Caco-2 (cell line): Measurements from ENCODE around the gene TMEM178A. TPM values are rescaled to one million over a fixed set of nuclear protein-coding genes. Genes with fewer than 3 reads are reported as not detected.

Source experiments
- BruUV-seq: library from RNA; stranded (reverse); fragments of 400-500 nt; replicated peaks from 2 replicates; lab custom pipeline; 2021; lab: Mats Ljungman, UMichigan
- CTCF ChIA-PET: fragments of 300-600 bp; sonication (Branson Sonifier 250); formaldehyde crosslinking; loops from one replicate; lab custom pipeline; 2022; ENCODE audit warnings: antibody characterized with exemption; lab: Charles Lee
- POLR2A ChIA-PET: fragments of 300-600 bp; sonication (Branson Sonifier 250); formaldehyde crosslinking; loops from one replicate; lab custom pipeline; 2022; ENCODE audit warnings: antibody characterized with exemption; lab: Charles Lee
- DNase-seq, 2 experiments: peaks; one replicate each; pipeline versions ENCODE4 v3.0.0 to v3.0.0-alpha.2; 2020 to 2022
- H3K27me3 ChIP-seq: replicated peaks from 2 replicates; pipeline ENCODE4 v1.6.0; 2011; ENCODE audit warnings: low read length; ENCODE audit not compliant: control insufficient read depth, insufficient read depth
- H3K36me3 ChIP-seq: 2 replicates; pipeline ENCODE4 v1.5.1; 2011; ENCODE audit warnings: low read length; ENCODE audit not compliant: control insufficient read depth, insufficient read depth
- H3K4me1 ChIP-seq: fragments of 250-450 bp; sonication (Bioruptor Pico); 2 replicates; pipeline ENCODE4 v1.5.1; 2020; ENCODE audit warnings: mild to moderate bottlenecking
- H3K4me3 ChIP-seq: 2 replicates; pipeline ENCODE4 v1.5.1; 2011; ENCODE audit warnings: low read depth, mild to moderate bottlenecking, control low read depth, low read length
- H3K9me3 ChIP-seq: fragments of 250-450 bp; sonication (Bioruptor Pico); 2 replicates; pipeline ENCODE4 v1.5.1; 2020; ENCODE audit warnings: mild to moderate bottlenecking, moderate library complexity
- H3K27ac Mint-ChIP-seq: one replicate; pipeline ENCODE4 v1.8.0; 2022; ENCODE audit warnings: mixed read lengths; ENCODE audit not compliant: unreplicated experiment
- H3K27me3 Mint-ChIP-seq: one replicate; pipeline ENCODE4 v1.8.0; 2022; ENCODE audit warnings: mixed read lengths; ENCODE audit not compliant: insufficient read depth, unreplicated experiment
- H3K36me3 Mint-ChIP-seq: one replicate; pipeline ENCODE4 v1.8.0; 2022; ENCODE audit warnings: mild to moderate bottlenecking, mixed read lengths; ENCODE audit not compliant: insufficient read depth, unreplicated experiment
- H3K4me1 Mint-ChIP-seq: one replicate; pipeline ENCODE4 v1.8.0; 2022; ENCODE audit warnings: low read depth, mixed read lengths; ENCODE audit not compliant: unreplicated experiment
- H3K4me3 Mint-ChIP-seq: one replicate; pipeline ENCODE4 v1.8.0; 2022; ENCODE audit warnings: mild to moderate bottlenecking, moderate library complexity, mixed read lengths; ENCODE audit not compliant: unreplicated experiment
- H3K9me3 Mint-ChIP-seq: one replicate; pipeline ENCODE4 v1.8.0; 2022; ENCODE audit warnings: mixed read lengths; ENCODE audit not compliant: unreplicated experiment
- CTCF ChIP-seq, 2 experiments: fragments of 200-600 bp in 1 of 2; IDR thresholded peaks; 1 replicate in 1 of 2; 2 replicates in 1 of 2; pipeline versions ENCODE4 v1.5.1 to v1.8.0; 2011 to 2022; ENCODE audit warnings: antibody characterized with exemption in 1 of 2, control low read depth in 1 of 2, inconsistent platforms in 1 of 2, low read depth in 1 of 2, low read length in 1 of 2, mild to moderate bottlenecking in 1 of 2, moderate library complexity in 1 of 2; ENCODE audit not compliant: insufficient read depth in 1 of 2, severe bottlenecking in 1 of 2, unreplicated experiment in 1 of 2
- intact Hi-C: fragments of 100-400 bp; cut with micrococcal nuclease; formaldehyde crosslinking; loops from one replicate; pipeline ENCODE4 v1.10.0; 2022; ENCODE audit not compliant: unreplicated experiment
- total RNA-seq: library from RNA; stranded (reverse); gene quantifications from 2 replicates; pipeline ENCODE4 v1.2.3, GENCODE V29; 2022

TMEM178A gene
- total RNA-seq, 1 experiment from 2014 or later = 0.29 TPM

- intact Hi-C loops = no loop called here
- H3K36me3 Mint-ChIP-seq = no peaks in the 10 kb centered on the region
- CTCF ChIA-PET = no interaction called here
- H3K4me3 Mint-ChIP-seq = no peak overlapping the region
- H3K36me3 ChIP-seq = no peaks in the 10 kb centered on the region
- no peaks in the 10 kb centered on the region; the same call in 1 of the 2 replicates for H3K9me3 ChIP-seq
- no peaks in the 10 kb centered on the region for H3K4me1 ChIP-seq
- TF ChIP-seq CTCF (IDR thresholded peaks at IDR 0.05; ENCODE audit: insufficient read depth in 1 of 2, low read depth in 1 of 2, low read length in 1 of 2, severe bottlenecking in 1 of 2, unreplicated experiment in 1 of 2) = no peak
- BruUV-seq = no TSS peak
- H3K4me1 Mint-ChIP-seq = no peaks in the 10 kb centered on the region
- POLR2A ChIA-PET = no interaction called here
- no peak for DNase-seq
- no peaks in the 10 kb centered on the region for H3K9me3 Mint-ChIP-seq
- no peak overlapping the region for H3K4me3 ChIP-seq
- no peak overlapping the region for H3K27ac Mint-ChIP-seq
- no peaks in the 10 kb centered on the region for H3K27me3 ChIP-seq
- peaks cover 17% of the 10 kb centered on the region for H3K27me3 Mint-ChIP-seq
These were observed 2.2 kb downstream of the TMEM178A start for GRCh38 chr2:39667886-39668276.

GRCh38 chr2:39668576-39669080 lies 2.9 kb downstream of the TMEM178A start:
- intact Hi-C loops = no loop called here
- POLR2A ChIA-PET = no interaction called here

GRCh38 chr2:39671604-39672003 lies 5.9 kb downstream of the TMEM178A start:
- Mint-ChIP-seq H3K9me3 (no peaks in the 10 kb centered on the region), H3K27ac (no peak overlapping the region), H3K36me3 (no peaks in the 10 kb centered on the region), H3K4me3 (no peak overlapping the region), H3K4me1 (no peaks in the 10 kb centered on the region), H3K27me3 (peaks cover 16% of the 10 kb centered on the region)
- POLR2A ChIA-PET = no interaction called here
- no TSS peak for BruUV-seq
- intact Hi-C loops = no loop called here
- DNase-seq = no peak
- CTCF ChIA-PET = no interaction called here
- no peaks in the 10 kb centered on the region for H3K36me3 ChIP-seq
- H3K27me3 ChIP-seq = no peaks in the 10 kb centered on the region
- no peaks in the 10 kb centered on the region for H3K9me3 ChIP-seq
- no peak for TF ChIP-seq CTCF (IDR thresholded peaks at IDR 0.05; ENCODE audit: insufficient read depth in 1 of 2, low read depth in 1 of 2, low read length in 1 of 2, severe bottlenecking in 1 of 2, unreplicated experiment in 1 of 2)
- no peak overlapping the region for H3K4me3 ChIP-seq
- H3K4me1 ChIP-seq = no peaks in the 10 kb centered on the region

More at GRCh38 chr2:39668576-39669080, 2.9 kb downstream of the TMEM178A start:
- Mint-ChIP-seq H3K27ac (no peak overlapping the region), H3K4me1 (no peaks in the 10 kb centered on the region), H3K36me3 (no peaks in the 10 kb centered on the region), H3K9me3 (no peaks in the 10 kb centered on the region), H3K4me3 (no peak overlapping the region), H3K27me3 (peaks cover 19% of the 10 kb centered on the region)
- Histone ChIP-seq H3K36me3 (no peaks in the 10 kb centered on the region), H3K27me3 (no peaks in the 10 kb centered on the region), H3K9me3 (no peaks in the 10 kb centered on the region; the same call in 1 of the 2 replicates), H3K4me3 (no peak overlapping the region), H3K4me1 (no peaks in the 10 kb centered on the region)
- DNase-seq = no peak
- CTCF ChIA-PET = no interaction called here
- BruUV-seq = no TSS peak
- TF ChIP-seq CTCF (IDR thresholded peaks at IDR 0.05; ENCODE audit: insufficient read depth in 1 of 2, low read depth in 1 of 2, low read length in 1 of 2, severe bottlenecking in 1 of 2, unreplicated experiment in 1 of 2) = no peak
